Upper lobe of right lung (tissue), 1 donor: ENCODE results near the gene ECE1. TPM values are rescaled to one million over a fixed set of nuclear protein-coding genes. Genes with fewer than 3 reads are reported as not detected.

Experiments
- ATAC-seq: fragments of 200-7000 bp; cut with Tn5 transposase; one replicate; pipeline ENCODE4 v1.9.1; 2020; ENCODE audit warnings: mild to moderate bottlenecking, moderate library complexity
- DNase-seq: peaks from one replicate; pipeline ENCODE4 v3.0.0-alpha.2; 2020
- H3K27ac ChIP-seq: fragments of 200-600 bp; one replicate; pipeline ENCODE4 v1.8.0; 2022
- H3K27me3 ChIP-seq: fragments of 200-600 bp; one replicate; pipeline ENCODE4 v1.8.0; 2022; ENCODE audit warnings: mild to moderate bottlenecking
- H3K36me3 ChIP-seq: fragments of 200-600 bp; one replicate; pipeline ENCODE4 v1.8.0; 2022
- H3K4me1 ChIP-seq: fragments of 200-600 bp; one replicate; pipeline ENCODE4 v1.8.0; 2022
- H3K4me3 ChIP-seq: fragments of 200-600 bp; one replicate; pipeline ENCODE4 v1.8.0; 2022; ENCODE audit warnings: mild to moderate bottlenecking
- H3K9me3 ChIP-seq: fragments of 200-600 bp; one replicate; pipeline ENCODE4 v1.8.0; 2022
- CTCF ChIP-seq: fragments of 200-600 bp; IDR thresholded peaks from one replicate; pipeline ENCODE4 v1.8.0; 2022; ENCODE audit warnings: antibody characterized with exemption
- intact Hi-C: fragments of 100-400 bp; cut with DNase I; formaldehyde crosslinking; loops from one replicate; pipeline ENCODE4 v1.11.0; 2022
- total RNA-seq: library from RNA; stranded (reverse); fragmentation: NEBNext Ultra II Directional; extraction: Animal tissue kit (Norgen Biotek cat#: 25700); gene quantifications from one replicate; pipeline ENCODE4 v1.2.1, GENCODE V29; 2021
- donor health status: DM: no; HTN: yes; CAD: no; lungs with severe emphysema.

The ECE1 gene
- total RNA-seq, 1 donor from 2014 or later: 108 TPM

- Histone ChIP-seq H3K4me1 (peaks cover 73% of the 10 kb centered on the region), H3K27me3 (no peaks in the 10 kb centered on the region), H3K9me3 (no peaks in the 10 kb centered on the region), H3K36me3 (no peaks in the 10 kb centered on the region), H3K27ac (peak overlapping the region; percentile 78), H3K4me3 (no peak overlapping the region)
- intact Hi-C loops: loop anchor here (10.0 kb wide), 1 partner anchor 69 kb away; no protein-coding TSS in a partner anchor
- DNase-seq: no peak
- no peak for ATAC-seq
- TF ChIP-seq CTCF: no peak
Observed at GRCh38 chr1:21333824-21334213, 43.6 kb upstream of the ECE1 start.

- no peak overlapping the region for H3K27ac ChIP-seq
Observed at GRCh38 chr1:21332554-21333311, 42.5 kb upstream of the ECE1 start.

DNA sequence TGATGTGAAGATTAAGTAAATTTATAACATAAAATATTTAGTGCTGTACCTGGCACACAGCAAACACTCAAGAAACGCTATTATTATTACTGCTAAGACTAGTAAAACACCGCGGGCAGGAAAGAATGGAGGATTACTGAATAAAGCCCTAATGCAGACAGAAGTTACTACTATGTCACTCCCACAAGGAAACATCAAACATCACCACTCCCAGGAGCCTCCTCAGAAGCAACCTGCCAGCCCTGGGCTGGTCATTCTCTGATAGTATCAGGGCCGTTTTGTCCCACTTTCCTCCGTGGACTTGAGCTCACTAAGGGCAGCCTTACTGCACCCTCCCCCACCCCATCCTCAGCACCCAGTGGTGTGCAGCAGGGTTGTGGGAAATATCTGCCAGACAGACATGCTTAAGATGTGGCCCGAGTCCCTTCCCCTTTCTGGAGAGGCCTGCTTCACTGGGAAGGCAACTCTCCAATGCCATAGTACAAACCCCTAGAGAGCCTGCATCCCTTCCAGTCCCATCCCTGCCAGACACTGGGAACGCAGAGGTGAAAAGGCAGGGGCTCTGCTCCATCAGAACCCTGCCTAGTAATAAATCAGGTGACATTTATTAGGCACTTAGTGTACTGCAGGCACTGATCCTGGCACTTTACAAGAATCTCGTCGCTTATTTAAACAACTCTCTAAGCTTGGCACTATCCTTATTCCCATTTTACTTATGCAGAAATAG is 41.7 kb upstream of the ECE1 start:
- H3K4me1 ChIP-seq: peaks cover 61% of the 10 kb centered on the region
- no peak for DNase-seq
- H3K27me3 ChIP-seq: no peaks in the 10 kb centered on the region
- H3K27ac ChIP-seq: no peak overlapping the region
- no peak for ATAC-seq
- no peak for TF ChIP-seq CTCF
- no peak overlapping the region for H3K4me3 ChIP-seq
- H3K36me3 ChIP-seq: no peaks in the 10 kb centered on the region
- no peaks in the 10 kb centered on the region for H3K9me3 ChIP-seq
- intact Hi-C loops: loop anchor here (10.0 kb wide), 1 partner anchor 67 kb away; no protein-coding TSS in a partner anchor

More at GRCh38 chr1:21332554-21333311, 42.5 kb upstream of the ECE1 start:
- no peak for TF ChIP-seq CTCF
- H3K36me3 ChIP-seq: no peaks in the 10 kb centered on the region
- H3K4me3 ChIP-seq: no peak overlapping the region
- no peaks in the 10 kb centered on the region for H3K27me3 ChIP-seq
- no peak for ATAC-seq
- peaks cover 64% of the 10 kb centered on the region for H3K4me1 ChIP-seq
- intact Hi-C loops: loop anchor here (10.0 kb wide), 1 partner anchor 68 kb away; no protein-coding TSS in a partner anchor
- H3K9me3 ChIP-seq: no peaks in the 10 kb centered on the region
- DNase-seq: no peak

DNA sequence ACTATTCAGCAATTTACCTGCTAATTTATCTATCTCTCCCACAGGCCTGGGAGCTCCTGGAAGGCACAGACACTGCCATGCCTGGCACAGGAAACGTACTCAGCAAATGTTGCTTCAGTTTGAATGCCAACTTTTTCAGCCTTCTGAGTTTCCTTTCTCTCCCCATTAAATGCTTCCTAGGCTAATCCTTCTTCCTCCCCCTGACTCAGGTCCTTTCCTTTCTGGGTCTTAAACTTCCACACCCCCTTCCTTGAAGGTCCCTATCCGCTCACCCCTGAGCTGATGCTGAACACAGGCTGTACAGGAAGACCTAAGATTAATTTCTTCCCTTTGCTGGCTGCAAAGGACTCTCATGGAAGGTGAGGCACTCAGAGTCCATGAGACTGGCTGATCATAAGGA is 40.3 kb upstream of the ECE1 start:
- Histone ChIP-seq H3K4me1 (peaks cover 54% of the 10 kb centered on the region), H3K27ac (no peak overlapping the region), H3K36me3 (no peaks in the 10 kb centered on the region), H3K9me3 (no peaks in the 10 kb centered on the region), H3K4me3 (no peak overlapping the region), H3K27me3 (no peaks in the 10 kb centered on the region)
- ATAC-seq: no peak
- TF ChIP-seq CTCF: no peak
- DNase-seq: no peak
- intact Hi-C loops: loop anchor here (10.0 kb wide), 1 partner anchor 66 kb away; no protein-coding TSS in a partner anchor

DNA sequence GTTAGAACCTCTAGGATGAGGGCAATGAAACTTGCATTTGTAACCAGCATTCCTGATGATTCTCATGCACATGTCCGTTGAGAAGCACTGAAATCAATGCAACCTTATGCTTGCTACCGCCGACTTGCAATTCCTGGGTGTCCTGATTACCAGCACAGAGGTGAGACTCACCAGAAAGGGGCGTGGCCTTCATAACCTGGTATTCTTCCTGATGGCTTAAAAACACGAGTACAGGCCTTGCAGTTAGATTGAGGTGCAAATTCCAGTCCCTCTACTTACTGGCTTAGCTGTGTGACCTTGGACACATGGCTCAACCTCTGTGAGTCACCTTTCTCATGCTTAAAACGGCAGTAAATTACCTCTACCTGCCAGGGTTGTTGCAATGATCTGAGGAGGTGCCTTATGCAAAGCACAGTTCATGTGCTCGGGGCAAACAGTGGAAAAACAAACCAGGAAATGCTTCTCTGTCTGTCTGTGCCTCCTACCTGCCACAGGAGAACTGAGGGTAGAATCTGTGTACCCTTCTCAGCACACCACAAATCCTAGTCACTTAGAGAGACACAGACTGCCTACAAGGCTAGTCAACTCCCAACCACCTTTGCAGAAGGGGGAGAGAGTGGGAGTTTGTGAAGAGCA is 39.1 kb upstream of the ECE1 start:
- Histone ChIP-seq H3K9me3 (no peaks in the 10 kb centered on the region), H3K4me1 (peaks cover 54% of the 10 kb centered on the region), H3K27me3 (no peaks in the 10 kb centered on the region), H3K27ac (no peak overlapping the region), H3K4me3 (no peak overlapping the region), H3K36me3 (no peaks in the 10 kb centered on the region)
- TF ChIP-seq CTCF: no peak
- no peak for ATAC-seq
- intact Hi-C loops: no loop called here
- no peak for DNase-seq
